ENCODE data around the gene MYBPHL.

The MYBPHL gene

GRCh38 chr1:109243860-109244552 lies 62.8 kb downstream of the MYBPHL start:
- no peak for DNase-seq (ENCODE audit: low read depth, low spot score)
- Histone ChIP-seq H3K27ac (no peak overlapping the region), H3K4me3 (no peak overlapping the region), H3K9ac (ENCODE audit: insufficient read length) (no peak overlapping the region), H3K9me3 (ENCODE audit: low read depth, low read length) (no peaks in the 10 kb centered on the region), H3K36me3 (ENCODE audit: insufficient read depth, low read length) (peaks cover 3% of the 10 kb centered on the region; the same call in 1 of the 2 replicates)
- no peak for TF ChIP-seq POLR2AphosphoS5 (IDR thresholded peaks at IDR 0.05; ENCODE audit: borderline replicate concordance, low read depth, low read length)
- no peak for TF ChIP-seq EZH2 (IDR thresholded peaks at IDR 0.05)
- TF ChIP-seq FOXP2 (optimal IDR thresholded peaks at IDR 0.05; ENCODE audit: control extremely low read depth, extremely low read length, insufficient read depth), result no peak

- no peaks in the 10 kb centered on the region for H3K9me3 ChIP-seq (ENCODE audit: low read depth, low read length)
- H3K4me3 ChIP-seq, result no peak overlapping the region
- no peak overlapping the region for H3K9ac ChIP-seq (ENCODE audit: insufficient read length)
- DNase-seq (ENCODE audit: low read depth, low spot score), result no peak
- TF ChIP-seq FOXP2 (optimal IDR thresholded peaks at IDR 0.05; ENCODE audit: control extremely low read depth, extremely low read length, insufficient read depth) (no peak), EZH2 (IDR thresholded peaks at IDR 0.05) (no peak), POLR2AphosphoS5 (IDR thresholded peaks at IDR 0.05; ENCODE audit: borderline replicate concordance, low read depth, low read length) (no peak)
- no peak overlapping the region for H3K27ac ChIP-seq
- H3K36me3 ChIP-seq (ENCODE audit: insufficient read depth, low read length), result peaks cover 11% of the 10 kb centered on the region; the same call in 1 of the 2 replicates
These were observed 63.6 kb downstream of the MYBPHL start for GRCh38 chr1:109243221-109243620.

GRCh38 chr1:109242387-109242786 lies 64.4 kb downstream of the MYBPHL start:
- Histone ChIP-seq H3K27ac (no peak overlapping the region), H3K36me3 (ENCODE audit: insufficient read depth, low read length) (peaks cover 19% of the 10 kb centered on the region; the same call in 1 of the 2 replicates), H3K9ac (ENCODE audit: insufficient read length) (no peak overlapping the region), H3K9me3 (ENCODE audit: low read depth, low read length) (no peaks in the 10 kb centered on the region), H3K4me3 (no peak overlapping the region)
- no peak for TF ChIP-seq FOXP2 (optimal IDR thresholded peaks at IDR 0.05; ENCODE audit: control extremely low read depth, extremely low read length, insufficient read depth)
- no peak for DNase-seq (ENCODE audit: low read depth, low spot score)

Measured in SK-N-MC (cell line).